ENCODE results near the gene RABGAP1.

GRCh38 chr9:122998448-122998847 is 57.6 kb downstream of the RABGAP1 start:
- TF ChIP-seq, protein P1, sequence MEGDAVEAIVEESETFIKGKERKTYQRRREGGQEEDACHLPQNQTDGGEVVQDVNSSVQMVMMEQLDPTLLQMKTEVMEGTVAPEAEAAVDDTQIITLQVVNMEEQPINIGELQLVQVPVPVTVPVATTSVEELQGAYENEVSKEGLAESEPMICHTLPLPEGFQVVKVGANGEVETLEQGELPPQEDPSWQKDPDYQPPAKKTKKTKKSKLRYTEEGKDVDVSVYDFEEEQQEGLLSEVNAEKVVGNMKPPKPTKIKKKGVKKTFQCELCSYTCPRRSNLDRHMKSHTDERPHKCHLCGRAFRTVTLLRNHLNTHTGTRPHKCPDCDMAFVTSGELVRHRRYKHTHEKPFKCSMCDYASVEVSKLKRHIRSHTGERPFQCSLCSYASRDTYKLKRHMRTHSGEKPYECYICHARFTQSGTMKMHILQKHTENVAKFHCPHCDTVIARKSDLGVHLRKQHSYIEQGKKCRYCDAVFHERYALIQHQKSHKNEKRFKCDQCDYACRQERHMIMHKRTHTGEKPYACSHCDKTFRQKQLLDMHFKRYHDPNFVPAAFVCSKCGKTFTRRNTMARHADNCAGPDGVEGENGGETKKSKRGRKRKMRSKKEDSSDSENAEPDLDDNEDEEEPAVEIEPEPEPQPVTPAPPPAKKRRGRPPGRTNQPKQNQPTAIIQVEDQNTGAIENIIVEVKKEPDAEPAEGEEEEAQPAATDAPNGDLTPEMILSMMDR (IDR thresholded peaks at IDR 0.05; ENCODE audit: insufficient read depth, low read length), result no peak
- no peak for TF ChIP-seq POLR2AphosphoS5 (IDR thresholded peaks at IDR 0.05; ENCODE audit: low read depth)

Measured in HL-60 (cell line).